ENCODE results near the gene GRM5. TPM values are rescaled to one million over a fixed set of nuclear protein-coding genes. Genes with fewer than 3 reads are reported as not detected.
"Not testable (repeated sequence)": the region's sequence is repeated elsewhere in the genome, so short reads cannot be mapped to it uniquely, and the experiment has no call there.

GRM5 gene
- total and polyA plus RNA-seq, 2 donors (not counting 1 experiment from before 2014, with no cell fraction given) = not detected

GRCh38 chr11:89065066-89065465, 716 bp downstream of the GRM5 start:
- Mint-ChIP-seq H3K27ac (no peak overlapping the region), H3K4me1 (no peaks in the 10 kb centered on the region), H3K9me3 (ENCODE audit: insufficient read depth) (no peaks in the 10 kb centered on the region), H3K4me3 (no peak overlapping the region), H3K27me3 (peaks cover 4% of the 10 kb centered on the region)
- Histone ChIP-seq H4K20me1 (ENCODE audit: control insufficient read depth, insufficient read depth, low read length, poor library complexity, severe bottlenecking) (no peaks in the 10 kb centered on the region), H3K4me1 (ENCODE audit: control insufficient read depth in 2 of 2, insufficient read depth in 2 of 2, low read length in 2 of 2) (no peaks in the 10 kb centered on the region), H3K9ac (ENCODE audit: low read length) (no peak overlapping the region), H3K27ac (ENCODE audit: low read length in 2 of 2) (no peak overlapping the region), H3K36me3 (replicated peaks in 1 of 2; ENCODE audit: control extremely low read depth in 1 of 2, control insufficient read depth in 1 of 2, extremely low read depth in 1 of 2, insufficient read depth in 2 of 2, low read length in 1 of 2) (no peaks in the 10 kb centered on the region), H3K27me3 (replicated peaks in 1 of 4; ENCODE audit: control extremely low read depth in 1 of 4, control insufficient read depth in 3 of 4, insufficient read depth in 4 of 4, low read length in 3 of 4) (no peaks in the 10 kb centered on the region), H3K79me2 (ENCODE audit: control insufficient read depth, insufficient read depth, low read length) (no peaks in the 10 kb centered on the region), H3K9me3 (ENCODE audit: control extremely low read depth in 1 of 3, control insufficient read depth in 2 of 3, insufficient read depth in 1 of 3, low read length in 2 of 3) (no peaks in the 10 kb centered on the region), H3K4me3 (ENCODE audit: control extremely low read depth in 1 of 5, extremely low read depth in 1 of 5, insufficient read depth in 1 of 5, low read depth in 2 of 5, low read length in 4 of 5) (no peak overlapping the region), H2AFZ (ENCODE audit: insufficient read depth, low read depth, low read length, poor library complexity, severe bottlenecking) (no peak overlapping the region), H3K4me2 (replicated peaks; ENCODE audit: low read depth, low read length, poor library complexity, severe bottlenecking) (no peak overlapping the region)
- intact Hi-C loops (cut with micrococcal nuclease) = no loop called here
- no peak for DNase-seq
- no peak for ATAC-seq (ENCODE audit: low read depth)
- TF ChIP-seq, protein P1, sequence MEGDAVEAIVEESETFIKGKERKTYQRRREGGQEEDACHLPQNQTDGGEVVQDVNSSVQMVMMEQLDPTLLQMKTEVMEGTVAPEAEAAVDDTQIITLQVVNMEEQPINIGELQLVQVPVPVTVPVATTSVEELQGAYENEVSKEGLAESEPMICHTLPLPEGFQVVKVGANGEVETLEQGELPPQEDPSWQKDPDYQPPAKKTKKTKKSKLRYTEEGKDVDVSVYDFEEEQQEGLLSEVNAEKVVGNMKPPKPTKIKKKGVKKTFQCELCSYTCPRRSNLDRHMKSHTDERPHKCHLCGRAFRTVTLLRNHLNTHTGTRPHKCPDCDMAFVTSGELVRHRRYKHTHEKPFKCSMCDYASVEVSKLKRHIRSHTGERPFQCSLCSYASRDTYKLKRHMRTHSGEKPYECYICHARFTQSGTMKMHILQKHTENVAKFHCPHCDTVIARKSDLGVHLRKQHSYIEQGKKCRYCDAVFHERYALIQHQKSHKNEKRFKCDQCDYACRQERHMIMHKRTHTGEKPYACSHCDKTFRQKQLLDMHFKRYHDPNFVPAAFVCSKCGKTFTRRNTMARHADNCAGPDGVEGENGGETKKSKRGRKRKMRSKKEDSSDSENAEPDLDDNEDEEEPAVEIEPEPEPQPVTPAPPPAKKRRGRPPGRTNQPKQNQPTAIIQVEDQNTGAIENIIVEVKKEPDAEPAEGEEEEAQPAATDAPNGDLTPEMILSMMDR (IDR thresholded peaks at IDR 0.05) = no peak
- TF ChIP-seq EZH2 (IDR thresholded peaks at IDR 0.05; ENCODE audit: borderline replicate concordance, insufficient read depth, low read depth, low read length, poor library complexity, severe bottlenecking) = no peak
- CTCF ChIA-PET = no interaction called here
- POLR2A ChIA-PET = no interaction called here
- WGBS (ENCODE audit: insufficient coverage) = 58% methylated on average over 2 of the region's 6 CpGs

- DNase-seq; H3K4me3 Mint-ChIP-seq; H3K4me3 ChIP-seq (ENCODE audit: control extremely low read depth in 1 of 5, extremely low read depth in 1 of 5, insufficient read depth in 1 of 5, low read depth in 2 of 5, low read length in 4 of 5); H3K4me1 ChIP-seq (ENCODE audit: control insufficient read depth in 2 of 2, insufficient read depth in 2 of 2, low read length in 2 of 2); H3K27ac ChIP-seq (ENCODE audit: low read length in 2 of 2); CTCF ChIA-PET; H3K27me3 ChIP-seq (replicated peaks in 1 of 4; ENCODE audit: control extremely low read depth in 1 of 4, control insufficient read depth in 3 of 4, insufficient read depth in 4 of 4, low read length in 3 of 4); H3K9ac ChIP-seq (ENCODE audit: low read length); ATAC-seq (ENCODE audit: low read depth); H3K27ac Mint-ChIP-seq; POLR2A ChIA-PET; H4K20me1 ChIP-seq (ENCODE audit: control insufficient read depth, insufficient read depth, low read length, poor library complexity, severe bottlenecking); intact Hi-C loops (cut with micrococcal nuclease); H2AFZ ChIP-seq (ENCODE audit: insufficient read depth, low read depth, low read length, poor library complexity, severe bottlenecking); H3K27me3 Mint-ChIP-seq; H3K79me2 ChIP-seq (ENCODE audit: control insufficient read depth, insufficient read depth, low read length); H3K4me2 ChIP-seq (replicated peaks; ENCODE audit: low read depth, low read length, poor library complexity, severe bottlenecking); H3K4me1 Mint-ChIP-seq; H3K9me3 Mint-ChIP-seq (ENCODE audit: insufficient read depth); H3K9me3 ChIP-seq (ENCODE audit: control extremely low read depth in 1 of 3, control insufficient read depth in 2 of 3, insufficient read depth in 1 of 3, low read length in 2 of 3); H3K36me3 ChIP-seq (replicated peaks in 1 of 2; ENCODE audit: control extremely low read depth in 1 of 2, control insufficient read depth in 1 of 2, extremely low read depth in 1 of 2, insufficient read depth in 2 of 2, low read length in 1 of 2): not testable (repeated sequence)
- 26% methylated on average over 14 of the region's 17 CpGs for WGBS (ENCODE audit: insufficient coverage)
Observed at GRCh38 chr11:89063481-89063951, 2.3 kb downstream of the GRM5 start.

DNA sequence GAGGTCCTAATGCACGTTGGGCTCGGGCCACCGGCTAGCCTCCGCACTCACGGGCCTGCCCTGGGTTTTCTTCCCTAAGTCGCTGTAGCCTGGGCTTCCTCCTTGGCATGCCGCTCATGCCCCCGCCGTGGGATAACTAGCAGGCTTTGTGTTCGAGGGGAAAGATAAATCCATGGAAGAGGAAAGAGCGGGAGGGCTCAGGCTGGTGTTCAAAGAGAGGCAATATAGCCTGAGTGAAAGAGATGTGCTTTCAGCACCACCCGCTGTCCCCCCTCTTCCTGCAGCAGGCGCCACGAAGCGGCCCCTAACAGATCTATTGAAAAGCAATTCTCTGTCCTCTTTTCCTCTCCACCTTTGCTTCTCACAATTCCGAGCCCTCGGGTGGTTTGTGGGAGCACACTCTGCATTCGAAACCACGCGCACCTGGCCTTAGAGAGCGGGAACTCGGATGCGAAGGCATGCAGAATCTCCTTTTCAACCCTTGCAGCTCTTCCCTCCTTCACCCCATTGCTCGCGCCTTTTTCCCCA, 2.9 kb downstream of the GRM5 start:
- H3K27me3 ChIP-seq (replicated peaks in 1 of 4; ENCODE audit: control extremely low read depth in 1 of 4, control insufficient read depth in 3 of 4, insufficient read depth in 4 of 4, low read length in 3 of 4); H3K27ac ChIP-seq (ENCODE audit: low read length in 2 of 2); H3K4me2 ChIP-seq (replicated peaks; ENCODE audit: low read depth, low read length, poor library complexity, severe bottlenecking); H3K27ac Mint-ChIP-seq; H3K4me3 ChIP-seq (ENCODE audit: control extremely low read depth in 1 of 5, extremely low read depth in 1 of 5, insufficient read depth in 1 of 5, low read depth in 2 of 5, low read length in 4 of 5); H2AFZ ChIP-seq (ENCODE audit: insufficient read depth, low read depth, low read length, poor library complexity, severe bottlenecking); H3K9ac ChIP-seq (ENCODE audit: low read length); H3K36me3 ChIP-seq (replicated peaks in 1 of 2; ENCODE audit: control extremely low read depth in 1 of 2, control insufficient read depth in 1 of 2, extremely low read depth in 1 of 2, insufficient read depth in 2 of 2, low read length in 1 of 2); CTCF ChIA-PET; H4K20me1 ChIP-seq (ENCODE audit: control insufficient read depth, insufficient read depth, low read length, poor library complexity, severe bottlenecking); H3K4me1 Mint-ChIP-seq; DNase-seq; intact Hi-C loops (cut with micrococcal nuclease); POLR2A ChIA-PET; H3K27me3 Mint-ChIP-seq; ATAC-seq (ENCODE audit: low read depth); H3K9me3 ChIP-seq (ENCODE audit: control extremely low read depth in 1 of 3, control insufficient read depth in 2 of 3, insufficient read depth in 1 of 3, low read length in 2 of 3); H3K4me3 Mint-ChIP-seq; H3K9me3 Mint-ChIP-seq (ENCODE audit: insufficient read depth); H3K79me2 ChIP-seq (ENCODE audit: control insufficient read depth, insufficient read depth, low read length); H3K4me1 ChIP-seq (ENCODE audit: control insufficient read depth in 2 of 2, insufficient read depth in 2 of 2, low read length in 2 of 2): not testable (repeated sequence)
- 19% methylated on average over 8 of the region's 25 CpGs for WGBS (ENCODE audit: insufficient coverage)
